ENCODE data around the gene STX7.
"Not testable (repeated sequence)": the region's sequence is repeated elsewhere in the genome, so short reads cannot be mapped to it uniquely, and the experiment has no call there.

The STX7 gene, protein sequence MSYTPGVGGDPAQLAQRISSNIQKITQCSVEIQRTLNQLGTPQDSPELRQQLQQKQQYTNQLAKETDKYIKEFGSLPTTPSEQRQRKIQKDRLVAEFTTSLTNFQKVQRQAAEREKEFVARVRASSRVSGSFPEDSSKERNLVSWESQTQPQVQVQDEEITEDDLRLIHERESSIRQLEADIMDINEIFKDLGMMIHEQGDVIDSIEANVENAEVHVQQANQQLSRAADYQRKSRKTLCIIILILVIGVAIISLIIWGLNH

GRCh38 chr6:132512638-132513632, at the start of gene STX7:
Gene STX7, minus strand, starts transcription at chr6:132513116. Its CDS starts 9,586 bp downstream, at chr6:132503530.
- no peaks in the 10 kb centered on the region for H3K27me3 ChIP-seq (ENCODE audit: low read depth, low read length)
- peaks cover 12% of the 10 kb centered on the region for H3K36me3 ChIP-seq (replicated peaks; ENCODE audit: low read depth, low read length)
- peaks cover 44% of the 10 kb centered on the region for H3K79me2 ChIP-seq (ENCODE audit: low read length)
- no peak for TF ChIP-seq EZH2phosphoT487 (IDR thresholded peaks at IDR 0.05; ENCODE audit: low read depth)
- TF ChIP-seq, protein P1, sequence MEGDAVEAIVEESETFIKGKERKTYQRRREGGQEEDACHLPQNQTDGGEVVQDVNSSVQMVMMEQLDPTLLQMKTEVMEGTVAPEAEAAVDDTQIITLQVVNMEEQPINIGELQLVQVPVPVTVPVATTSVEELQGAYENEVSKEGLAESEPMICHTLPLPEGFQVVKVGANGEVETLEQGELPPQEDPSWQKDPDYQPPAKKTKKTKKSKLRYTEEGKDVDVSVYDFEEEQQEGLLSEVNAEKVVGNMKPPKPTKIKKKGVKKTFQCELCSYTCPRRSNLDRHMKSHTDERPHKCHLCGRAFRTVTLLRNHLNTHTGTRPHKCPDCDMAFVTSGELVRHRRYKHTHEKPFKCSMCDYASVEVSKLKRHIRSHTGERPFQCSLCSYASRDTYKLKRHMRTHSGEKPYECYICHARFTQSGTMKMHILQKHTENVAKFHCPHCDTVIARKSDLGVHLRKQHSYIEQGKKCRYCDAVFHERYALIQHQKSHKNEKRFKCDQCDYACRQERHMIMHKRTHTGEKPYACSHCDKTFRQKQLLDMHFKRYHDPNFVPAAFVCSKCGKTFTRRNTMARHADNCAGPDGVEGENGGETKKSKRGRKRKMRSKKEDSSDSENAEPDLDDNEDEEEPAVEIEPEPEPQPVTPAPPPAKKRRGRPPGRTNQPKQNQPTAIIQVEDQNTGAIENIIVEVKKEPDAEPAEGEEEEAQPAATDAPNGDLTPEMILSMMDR (IDR thresholded peaks at IDR 0.05; ENCODE audit: low read depth, low read length): no peak
- peak within 1 kb of the TSS; percentile 91 for H3K4me3 ChIP-seq (ENCODE audit: low read length)
- peak within 1 kb of the TSS; percentile 69 for H2AFZ ChIP-seq (ENCODE audit: low read depth, low read length)
- peak within 1 kb of the TSS; percentile 93 for H3K4me2 ChIP-seq (ENCODE audit: low read length)
- peak within 1 kb of the TSS; percentile 74 for H3K9ac ChIP-seq (ENCODE audit: low read length)
- peak within 1 kb of the TSS; percentile 82 for H3K27ac ChIP-seq (ENCODE audit: low read length)
- no peaks in the 10 kb centered on the region for H3K9me3 ChIP-seq (ENCODE audit: insufficient read depth, low read length)
- peaks cover 29% of the 10 kb centered on the region for H3K4me1 ChIP-seq (ENCODE audit: low read length)
- H4K20me1 ChIP-seq (ENCODE audit: insufficient read depth, low read length): peaks cover 22% of the 10 kb centered on the region

DNA sequence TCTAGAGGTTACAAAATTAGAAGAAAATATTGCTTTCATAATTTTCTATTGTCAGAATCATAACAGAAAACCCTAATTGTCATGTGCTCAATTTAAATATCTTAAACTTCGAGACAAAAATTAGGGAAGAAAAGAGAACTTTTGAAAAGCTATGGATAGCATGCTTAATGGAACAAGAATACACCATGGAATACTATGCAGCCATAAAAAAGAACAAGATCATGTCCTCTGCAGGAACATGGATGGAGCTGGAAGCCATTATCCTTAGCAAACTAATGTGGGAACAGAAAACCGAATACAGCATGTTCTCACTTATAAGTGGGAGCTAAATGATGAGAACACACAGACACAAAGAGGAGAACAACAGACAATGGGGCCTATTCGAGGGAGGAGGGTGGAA, 47.2 kb upstream of the STX7 start:
- not testable (repeated sequence) for H2AFZ ChIP-seq (ENCODE audit: low read depth, low read length); H3K4me3 ChIP-seq (ENCODE audit: low read length); H3K9ac ChIP-seq (ENCODE audit: low read length); H3K79me2 ChIP-seq (ENCODE audit: low read length); H3K36me3 ChIP-seq (replicated peaks; ENCODE audit: low read depth, low read length); H4K20me1 ChIP-seq (ENCODE audit: insufficient read depth, low read length); H3K4me2 ChIP-seq (ENCODE audit: low read length); H3K9me3 ChIP-seq (ENCODE audit: insufficient read depth, low read length); H3K27ac ChIP-seq (ENCODE audit: low read length); H3K4me1 ChIP-seq (ENCODE audit: low read length)
- 0 out of 2 replicates have a peak, but pooled peaks cover 12% of the 10 kb centered on the region for H3K27me3 ChIP-seq (ENCODE audit: low read depth, low read length)

GRCh38 chr6:132552372-132552771, 39.5 kb upstream of the STX7 start, which contains the start of gene TAAR8:
Gene TAAR8, plus strand, starts transcription at chr6:132552672. Its CDS starts 21 bp downstream, at chr6:132552693.
- H3K36me3 ChIP-seq (replicated peaks; ENCODE audit: low read depth, low read length): no peaks in the 10 kb centered on the region
- H4K20me1 ChIP-seq (ENCODE audit: insufficient read depth, low read length): no peaks in the 10 kb centered on the region
- no peak for TF ChIP-seq EZH2phosphoT487 (IDR thresholded peaks at IDR 0.05; ENCODE audit: low read depth)
- TF ChIP-seq, protein P1 (IDR thresholded peaks at IDR 0.05; ENCODE audit: low read depth, low read length): no peak
- H3K79me2 ChIP-seq (ENCODE audit: low read length): no peaks in the 10 kb centered on the region
- H3K4me3 ChIP-seq (ENCODE audit: low read length): no peak within 1 kb of the TSS
- H3K4me1 ChIP-seq (ENCODE audit: low read length): peaks cover 6% of the 10 kb centered on the region
- H3K27me3 ChIP-seq (ENCODE audit: low read depth, low read length): no peaks in the 10 kb centered on the region
- H2AFZ ChIP-seq (ENCODE audit: low read depth, low read length): no peak within 1 kb of the TSS
- H3K9me3 ChIP-seq (ENCODE audit: insufficient read depth, low read length): no peaks in the 10 kb centered on the region
- H3K4me2 ChIP-seq (ENCODE audit: low read length): no peak within 1 kb of the TSS
- H3K9ac ChIP-seq (ENCODE audit: low read length): no peak within 1 kb of the TSS
- no peak within 1 kb of the TSS for H3K27ac ChIP-seq (ENCODE audit: low read length)

- Histone ChIP-seq H3K9me3 (ENCODE audit: insufficient read depth, low read length) (no peaks in the 10 kb centered on the region), H3K4me2 (ENCODE audit: low read length) (no peak overlapping the region), H3K79me2 (ENCODE audit: low read length) (no peaks in the 10 kb centered on the region), H2AFZ (ENCODE audit: low read depth, low read length) (no peak overlapping the region), H3K27me3 (ENCODE audit: low read depth, low read length) (no peaks in the 10 kb centered on the region), H4K20me1 (ENCODE audit: insufficient read depth, low read length) (no peaks in the 10 kb centered on the region), H3K9ac (ENCODE audit: low read length) (no peak overlapping the region), H3K27ac (ENCODE audit: low read length) (no peak overlapping the region), H3K4me3 (ENCODE audit: low read length) (no peak overlapping the region), H3K36me3 (replicated peaks; ENCODE audit: low read depth, low read length) (no peaks in the 10 kb centered on the region), H3K4me1 (ENCODE audit: low read length) (peaks cover 9% of the 10 kb centered on the region)
- TF ChIP-seq, protein P1 (IDR thresholded peaks at IDR 0.05; ENCODE audit: low read depth, low read length): no peak
- no peak for TF ChIP-seq EZH2phosphoT487 (IDR thresholded peaks at IDR 0.05; ENCODE audit: low read depth)
These were observed 38.3 kb upstream of the STX7 start for GRCh38 chr6:132551214-132551613.
